Endodermal cell (in vitro differentiated cells): Measurements from ENCODE around the gene MAP4K4. TPM values are rescaled to one million over a fixed set of nuclear protein-coding genes. Genes with fewer than 3 reads are reported as not detected.

ENCODE experiments used
- DNase-seq: peaks from one replicate; pipeline ENCODE4 v3.0.0-alpha.2; 2017
- H3K27ac ChIP-seq: 2 replicates; pipeline ENCODE4 v1.5.1; 2013; ENCODE audit warnings: mild to moderate bottlenecking, low read depth, low read length, moderate library complexity
- H3K27me3 ChIP-seq: 2 replicates; pipeline ENCODE4 v1.6.1; 2013; ENCODE audit warnings: mild to moderate bottlenecking, low read length, moderate library complexity; ENCODE audit not compliant: insufficient read depth, control insufficient read depth, poor library complexity, severe bottlenecking
- H3K36me3 ChIP-seq: 2 replicates; pipeline ENCODE4 v1.7.0; 2013; ENCODE audit warnings: mild to moderate bottlenecking, low read length, moderate library complexity; ENCODE audit not compliant: control insufficient read depth, insufficient read depth
- H3K4me1 ChIP-seq: one replicate; pipeline ENCODE4 v1.7.0; 2013; ENCODE audit warnings: low read length; ENCODE audit not compliant: control insufficient read depth, insufficient read depth
- H3K4me3 ChIP-seq: 2 replicates; pipeline ENCODE4 v1.5.1; 2013; ENCODE audit warnings: mild to moderate bottlenecking, low read length, moderate library complexity
- H3K9ac ChIP-seq: 2 replicates; pipeline ENCODE4 v1.6.1; 2013; ENCODE audit warnings: mild to moderate bottlenecking, low read length, moderate library complexity; ENCODE audit not compliant: poor library complexity, severe bottlenecking; ENCODE audit errors: extremely low read depth
- H3K9me3 ChIP-seq: 2 replicates; pipeline ENCODE4 v1.6.1; 2013; ENCODE audit warnings: mild to moderate bottlenecking, low read length, moderate library complexity; ENCODE audit not compliant: control insufficient read depth
- H3K27ac Mint-ChIP-seq: 2 replicates; pipeline ENCODE4 v1.8.0; 2020; ENCODE audit warnings: mixed read lengths
- H3K27me3 Mint-ChIP-seq: 2 replicates; pipeline ENCODE4 v1.8.0; 2021; ENCODE audit warnings: mild to moderate bottlenecking, mixed read lengths; ENCODE audit not compliant: insufficient read depth
- H3K36me3 Mint-ChIP-seq: 2 replicates; pipeline ENCODE4 v1.8.0; 2020; ENCODE audit warnings: low read depth, mixed read lengths
- H3K4me1 Mint-ChIP-seq: 2 replicates; pipeline ENCODE4 v1.8.0; 2020; ENCODE audit warnings: mixed read lengths
- H3K4me3 Mint-ChIP-seq: 2 replicates; pipeline ENCODE4 v1.8.0; 2020; ENCODE audit warnings: mild to moderate bottlenecking, moderate library complexity, mixed read lengths
- H3K9me3 Mint-ChIP-seq: 2 replicates; pipeline ENCODE4 v1.8.0; 2020; ENCODE audit warnings: mild to moderate bottlenecking, mixed read lengths
- CTCF ChIP-seq: fragments of 200-600 bp; sonication (generic); conservative IDR thresholded peaks from 2 replicates; pipeline ENCODE4 v1.5.0; 2021; ENCODE audit warnings: antibody characterized with exemption, mild to moderate bottlenecking
- WGBS, 2 experiments: methylation state at CpG; one replicate each; pipeline versions ENCODE4 v1.1.5 to v1.1.7; 2013; ENCODE audit warnings: missing lambda C conversion rate in 2 of 2, mixed read lengths in 1 of 2; ENCODE audit not compliant: insufficient coverage in 1 of 2, insufficient read length in 1 of 2; 5-methylcytosine and 5-hydroxymethylcytosine counted together
- total RNA-seq, 2 donors: library from RNA; stranded (reverse); fragmentation: NEBNext Ultra II Directional in 1 of 2; extraction: Animal tissue kit (Norgen Biotek cat#: 25700) in 1 of 2; gene quantifications; 2 replicates in 1 of 2; 3 replicates in 1 of 2; pipeline ENCODE4 v1.2.1, GENCODE V29; 2021

MAP4K4 gene
- total RNA-seq, 2 donors from 2014 or later, result 130 to 142 TPM

GRCh38 chr2:101762451-101763171 lies 65.1 kb downstream of the MAP4K4 start:
- peaks cover 29% of the 10 kb centered on the region for H3K4me1 ChIP-seq
- H3K27me3 ChIP-seq, result no peaks in the 10 kb centered on the region
- no peaks in the 10 kb centered on the region for H3K36me3 ChIP-seq
- H3K9me3 ChIP-seq, result peaks cover 4% of the 10 kb centered on the region
- Mint-ChIP-seq H3K36me3 (peaks cover 6% of the 10 kb centered on the region), H3K27me3 (no peaks in the 10 kb centered on the region), H3K4me1 (peaks cover 55% of the 10 kb centered on the region), H3K4me3 (no peak overlapping the region), H3K27ac (peak overlapping the region; percentile 70), H3K9me3 (peaks cover 8% of the 10 kb centered on the region)
- peak; percentile 62 for DNase-seq
- no peak for TF ChIP-seq CTCF
- WGBS, 2 experiments, result 75% methylated on average over 4 of the region's 4 CpGs; no CpG with 5 or more reads in 1 of the 2 experiments
- H3K4me3 ChIP-seq, result no peak overlapping the region
- peak overlapping the region; percentile 59 for H3K27ac ChIP-seq
- no peak overlapping the region for H3K9ac ChIP-seq

- 88 to 100% methylated on average over 2 to 5 of the region's 5 CpGs for WGBS, 2 experiments
- H3K27me3 ChIP-seq, result no peaks in the 10 kb centered on the region
- H3K9ac ChIP-seq, result no peak overlapping the region
- Mint-ChIP-seq H3K4me1 (peaks cover 64% of the 10 kb centered on the region), H3K36me3 (peaks cover 3% of the 10 kb centered on the region), H3K4me3 (no peak overlapping the region), H3K9me3 (peaks cover under 1% of the 10 kb centered on the region), H3K27ac (no peak overlapping the region), H3K27me3 (no peaks in the 10 kb centered on the region)
- H3K4me3 ChIP-seq, result no peak overlapping the region
- no peak for TF ChIP-seq CTCF
- no peak overlapping the region for H3K27ac ChIP-seq
- H3K36me3 ChIP-seq, result no peaks in the 10 kb centered on the region
- DNase-seq, result no peak
- H3K4me1 ChIP-seq, result peaks cover 35% of the 10 kb centered on the region
- H3K9me3 ChIP-seq, result no peaks in the 10 kb centered on the region
Observed at GRCh38 chr2:101763496-101764333, 66.2 kb downstream of the MAP4K4 start.

GRCh38 chr2:101766337-101766736 lies 68.8 kb downstream of the MAP4K4 start:
- Mint-ChIP-seq H3K4me3 (peak overlapping the region; percentile 33), H3K9me3 (no peaks in the 10 kb centered on the region), H3K36me3 (no peaks in the 10 kb centered on the region), H3K4me1 (peaks cover 74% of the 10 kb centered on the region), H3K27me3 (no peaks in the 10 kb centered on the region), H3K27ac (peak overlapping the region; percentile 91)
- Histone ChIP-seq H3K9me3 (no peaks in the 10 kb centered on the region), H3K27ac (peak overlapping the region; percentile 79), H3K36me3 (no peaks in the 10 kb centered on the region), H3K4me1 (peaks cover 41% of the 10 kb centered on the region), H3K27me3 (no peaks in the 10 kb centered on the region), H3K9ac (peak overlapping the region; percentile 47), H3K4me3 (peak overlapping the region; percentile 39)
- WGBS, 2 experiments, result 74% methylated on average over 2 of the region's 2 CpGs; no CpG with 5 or more reads in 1 of the 2 experiments
- TF ChIP-seq CTCF, result no peak
- DNase-seq, result no peak
